Stomach smooth muscle (tissue), 2 donors: Measurements from ENCODE around the gene MFAP3.
"Not testable (repeated sequence)": the region's sequence is repeated elsewhere in the genome, so short reads cannot be mapped to it uniquely, and the experiment has no call there.

ENCODE experiments used
- H3K27ac ChIP-seq: one replicate; pipeline ENCODE4 v1.7.0; 2013; ENCODE audit warnings: mild to moderate bottlenecking, low read length, inconsistent platforms
- H3K27me3 ChIP-seq, 2 donors: one replicate each; pipeline ENCODE4 v1.7.0; 2013; ENCODE audit warnings: low read length in 2 of 2; ENCODE audit not compliant: insufficient read depth in 2 of 2, control insufficient read depth in 1 of 2
- H3K36me3 ChIP-seq, 2 donors: one replicate each; pipeline ENCODE4 v1.7.0; 2013; ENCODE audit warnings: low read length in 2 of 2; ENCODE audit not compliant: control insufficient read depth in 2 of 2, insufficient read depth in 2 of 2
- H3K4me1 ChIP-seq: one replicate; pipeline ENCODE4 v1.7.0; 2013; ENCODE audit warnings: low read length; ENCODE audit not compliant: control insufficient read depth, insufficient read depth
- H3K4me3 ChIP-seq, 2 donors: one replicate each; pipeline ENCODE4 v1.7.0; 2013; ENCODE audit warnings: low read length in 2 of 2
- H3K9ac ChIP-seq, 2 donors: one replicate each; pipeline ENCODE4 v1.7.0; 2013; ENCODE audit warnings: low read length in 2 of 2, mild to moderate bottlenecking in 1 of 2
- H3K9me3 ChIP-seq, 2 donors: one replicate each; pipeline ENCODE4 v1.7.0; 2013; ENCODE audit warnings: low read length in 2 of 2; ENCODE audit not compliant: control insufficient read depth in 2 of 2
- donor health status: healthy.
- donor health status: Pancreatic carcinoma.

MFAP3 gene

DNA sequence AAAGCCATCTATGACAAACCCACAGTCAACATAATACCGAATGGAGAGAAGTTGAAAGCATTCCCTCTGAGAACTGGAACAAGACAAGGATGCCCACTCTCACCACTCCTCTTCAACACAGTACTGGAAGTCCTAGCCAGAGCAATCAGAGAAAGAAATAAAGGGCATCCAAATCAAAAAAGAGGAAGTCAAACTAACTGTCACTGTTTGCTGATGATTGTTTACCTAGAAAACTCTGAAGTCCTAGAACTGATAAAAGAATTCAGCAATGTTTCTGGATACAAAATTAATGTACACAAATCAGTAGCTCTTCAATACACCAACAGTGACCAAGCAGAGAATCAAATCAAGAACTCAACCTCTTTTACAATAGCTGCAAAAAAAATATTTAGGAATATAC, 19.8 kb upstream of the MFAP3 start:
- H3K27ac ChIP-seq, H3K4me1 ChIP-seq, H3K9me3 ChIP-seq, H3K4me3 ChIP-seq, H3K9ac ChIP-seq, H3K27me3 ChIP-seq, H3K36me3 ChIP-seq: not testable (repeated sequence)

DNA sequence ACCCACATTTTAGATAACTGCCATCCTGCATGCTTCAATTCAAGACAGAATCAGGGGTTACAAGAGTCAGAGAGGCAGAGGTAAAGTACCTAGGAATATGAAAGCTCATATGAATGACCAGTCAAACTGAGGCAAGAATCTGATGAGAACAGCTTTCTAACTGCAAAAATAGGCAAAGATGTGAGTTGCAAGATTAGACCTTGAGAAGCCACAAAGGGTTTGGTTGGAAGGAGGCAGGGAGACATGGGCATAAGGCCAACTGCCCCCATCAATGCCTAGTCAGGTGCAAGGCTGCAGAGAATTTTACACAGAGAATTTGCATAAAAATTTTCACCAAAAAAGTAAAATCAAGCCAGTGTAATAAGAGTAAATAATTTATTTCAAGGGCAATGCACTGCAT, 12.8 kb upstream of the MFAP3 start:
- Histone ChIP-seq H3K27me3 (no peaks in the 10 kb centered on the region), H3K9me3 (no peaks in the 10 kb centered on the region), H3K27ac (no peak overlapping the region), H3K36me3 (peaks cover 13% of the 10 kb centered on the region in 2 donors), H3K4me1 (no peaks in the 10 kb centered on the region), H3K4me3 (no peak overlapping the region), H3K9ac (no peak overlapping the region)

DNA sequence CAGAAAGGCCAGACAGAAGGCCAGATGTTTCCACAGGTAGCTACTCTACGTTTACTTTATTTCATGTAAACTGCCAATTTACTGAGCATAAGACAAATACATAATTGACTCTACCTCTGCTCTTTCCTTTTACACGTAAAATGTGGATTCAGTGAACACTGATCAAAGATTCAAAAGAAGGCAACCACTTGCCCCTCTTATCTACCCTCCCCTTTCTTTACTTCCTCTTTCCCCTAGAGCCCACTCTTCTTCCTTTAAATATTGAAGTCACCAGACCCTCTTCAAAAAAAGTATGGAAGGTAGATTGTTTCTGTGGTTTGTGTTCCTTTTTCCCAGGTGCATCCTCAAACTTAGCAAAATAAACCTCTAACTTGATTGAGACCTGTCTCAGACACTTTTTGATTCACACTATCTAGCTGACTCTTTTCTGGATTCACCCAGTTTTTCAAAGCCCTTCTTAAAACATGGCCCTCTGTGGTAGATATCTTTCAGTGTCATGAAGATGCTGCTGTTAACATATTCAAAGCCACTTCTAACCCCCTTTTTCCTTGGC, 6.8 kb upstream of the MFAP3 start:
- H3K4me1 ChIP-seq = no peaks in the 10 kb centered on the region
- no peaks in the 10 kb centered on the region for H3K27me3 ChIP-seq

DNA sequence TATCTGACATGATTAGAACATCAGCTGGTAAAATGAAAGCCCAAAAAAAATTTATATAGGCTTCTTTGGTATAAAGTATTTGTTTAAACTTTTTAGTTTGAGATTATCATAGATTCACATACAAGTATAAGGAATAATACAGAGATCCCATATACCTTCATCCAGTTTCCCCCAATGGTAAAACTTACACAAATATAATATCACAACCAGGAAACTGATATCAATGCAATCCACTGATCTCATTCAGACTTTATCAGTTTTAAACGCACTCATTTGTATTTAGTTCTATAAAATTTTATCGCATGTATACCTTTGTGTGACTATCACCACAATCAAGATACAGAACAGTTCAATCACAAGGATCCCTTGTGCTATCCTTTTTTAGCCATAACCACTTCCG, 3.8 kb upstream of the MFAP3 start:
- Histone ChIP-seq H3K27me3 (no peaks in the 10 kb centered on the region), H3K9ac (no peak overlapping the region), H3K27ac (no peak overlapping the region), H3K4me3 (no peak overlapping the region), H3K9me3 (no peaks in the 10 kb centered on the region), H3K36me3 (peaks cover 3 to 5% of the 10 kb centered on the region in 2 donors), H3K4me1 (peaks cover 4% of the 10 kb centered on the region)

More for the DNA sequence above, 6.8 kb upstream of the MFAP3 start:
- no peaks in the 10 kb centered on the region for H3K9me3 ChIP-seq
- peaks cover 7 to 15% of the 10 kb centered on the region in 2 donors for H3K36me3 ChIP-seq
- no peak overlapping the region for H3K4me3 ChIP-seq
- H3K27ac ChIP-seq = no peak overlapping the region
- no peak overlapping the region for H3K9ac ChIP-seq

DNA sequence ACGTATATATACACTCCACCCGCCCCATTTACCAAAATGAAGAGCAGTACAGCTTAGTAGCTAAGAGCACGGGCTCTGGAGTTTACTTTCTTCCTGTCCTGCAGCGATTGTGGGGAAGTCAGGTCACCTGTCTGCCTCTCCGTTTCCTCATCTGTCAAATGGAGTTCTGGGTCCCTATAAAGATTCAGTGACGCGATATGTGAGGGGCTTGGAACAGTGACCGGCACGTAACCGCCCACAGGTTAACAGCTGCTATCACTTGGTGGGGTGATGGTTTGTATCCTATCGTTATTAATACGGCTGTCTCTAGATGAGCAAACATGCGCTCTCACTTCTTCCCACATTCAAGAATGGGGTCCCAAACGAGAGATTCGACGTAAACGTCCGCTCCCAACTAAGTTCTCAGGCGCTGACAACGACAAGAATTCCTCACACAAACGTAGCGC, 483 bp upstream of the MFAP3 start:
- H3K4me1 ChIP-seq = peaks cover 4% of the 10 kb centered on the region
- peak overlapping the region; percentile 89 to 95 for H3K9ac ChIP-seq
- peak overlapping the region; percentile 95 to 97 for H3K4me3 ChIP-seq
- H3K9me3 ChIP-seq = no peaks in the 10 kb centered on the region
- H3K27ac ChIP-seq = peak overlapping the region; percentile 84
- no peaks in the 10 kb centered on the region for H3K27me3 ChIP-seq
- H3K36me3 ChIP-seq = no peaks in the 10 kb centered on the region

DNA sequence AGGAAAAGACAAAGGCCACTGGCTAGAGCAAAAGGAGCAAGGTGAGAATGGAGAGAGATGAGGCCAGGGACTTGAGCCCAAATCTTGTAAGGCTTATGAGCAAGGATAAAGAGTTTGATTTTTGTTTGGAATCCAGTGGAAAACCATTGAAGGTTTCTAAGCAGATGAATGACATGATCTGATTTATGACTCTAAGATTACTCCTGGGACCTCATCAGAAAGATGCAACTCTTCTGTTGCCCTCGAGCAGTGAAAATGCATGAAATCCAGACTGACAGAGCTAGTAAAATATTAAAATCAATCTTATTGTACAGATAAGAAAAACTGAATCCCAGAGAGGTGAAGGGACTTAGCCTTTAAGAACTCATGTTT, 677 bp downstream of the MFAP3 start:
- H3K9ac ChIP-seq = peak overlapping the region; percentile 89 to 95
- peak overlapping the region; percentile 84 for H3K27ac ChIP-seq
- no peaks in the 10 kb centered on the region for H3K36me3 ChIP-seq
- H3K27me3 ChIP-seq = no peaks in the 10 kb centered on the region
- peaks cover 4% of the 10 kb centered on the region for H3K4me1 ChIP-seq
- H3K9me3 ChIP-seq = no peaks in the 10 kb centered on the region
- peak overlapping the region; percentile 95 to 97 for H3K4me3 ChIP-seq

DNA sequence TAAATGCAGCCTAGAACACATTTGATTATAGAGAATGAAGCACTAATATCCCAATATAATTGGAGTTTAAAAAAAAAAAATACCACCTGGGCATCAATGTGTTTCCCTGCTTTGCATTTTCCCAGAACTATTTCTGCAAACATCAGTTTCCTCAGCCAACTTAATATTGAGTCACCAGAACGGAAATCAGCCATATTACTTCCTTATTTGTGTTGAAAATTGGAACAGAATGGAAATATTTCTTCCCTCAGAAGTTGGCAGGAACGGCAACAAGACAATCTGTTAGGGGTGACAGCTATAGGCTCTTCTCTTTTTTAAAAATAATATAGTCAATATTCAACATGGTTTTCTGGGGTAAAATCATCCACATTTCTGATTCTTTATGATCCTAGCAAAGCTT, 4.0 kb downstream of the MFAP3 start:
- H3K27ac ChIP-seq = no peak overlapping the region
- H3K9ac ChIP-seq = no peak overlapping the region
- H3K36me3 ChIP-seq = no peaks in the 10 kb centered on the region
- H3K4me3 ChIP-seq = no peak overlapping the region
- H3K9me3 ChIP-seq = no peaks in the 10 kb centered on the region
- H3K27me3 ChIP-seq = no peaks in the 10 kb centered on the region
- peaks cover 4% of the 10 kb centered on the region for H3K4me1 ChIP-seq

DNA sequence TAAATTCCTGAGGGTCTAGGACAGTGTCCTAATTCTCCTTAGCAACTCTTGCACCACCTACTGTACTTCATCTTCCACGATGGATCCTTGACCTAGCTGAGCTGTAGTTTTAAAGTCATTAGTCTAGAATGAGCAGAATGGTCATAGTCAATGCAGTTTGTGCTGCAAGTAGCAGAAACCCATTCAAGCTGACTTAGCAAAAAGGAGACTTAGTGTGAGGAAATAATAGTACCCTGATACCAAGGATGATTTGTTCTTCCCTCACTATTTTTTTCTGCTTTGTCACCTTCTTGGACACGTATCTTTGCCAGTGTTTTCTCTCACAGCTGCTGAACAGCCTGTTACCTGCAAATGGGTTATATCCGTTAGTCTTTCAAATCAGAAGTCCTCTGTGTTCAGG, 5.3 kb downstream of the MFAP3 start:
- Histone ChIP-seq H3K36me3 (no peaks in the 10 kb centered on the region), H3K27ac (no peak overlapping the region), H3K9me3 (no peaks in the 10 kb centered on the region), H3K27me3 (no peaks in the 10 kb centered on the region), H3K4me1 (peaks cover 4% of the 10 kb centered on the region), H3K9ac (no peak overlapping the region), H3K4me3 (no peak overlapping the region)

DNA sequence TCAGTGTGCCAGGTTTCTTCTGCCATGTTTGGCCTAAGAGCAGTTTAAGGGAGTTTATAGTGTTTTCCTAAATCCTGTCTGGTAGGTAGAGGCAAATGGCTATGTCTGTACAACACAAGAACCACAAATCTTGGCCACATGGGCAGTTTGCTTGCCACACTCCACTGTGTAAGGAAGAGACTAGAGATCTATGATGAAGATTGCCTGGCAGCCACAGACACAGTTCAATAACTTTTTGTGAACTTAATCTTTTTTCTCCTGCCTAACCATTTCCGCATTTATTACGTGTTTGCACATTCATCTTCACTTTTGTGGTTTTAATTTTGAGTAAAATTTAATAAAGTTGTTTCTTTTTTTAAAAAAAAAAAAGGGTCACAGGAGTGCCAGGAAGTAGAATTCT, 5.8 kb downstream of the MFAP3 start:
- no peaks in the 10 kb centered on the region for H3K27me3 ChIP-seq
- no peaks in the 10 kb centered on the region for H3K9me3 ChIP-seq
- no peak overlapping the region for H3K4me3 ChIP-seq
- no peaks in the 10 kb centered on the region for H3K4me1 ChIP-seq
- H3K27ac ChIP-seq = no peak overlapping the region
- H3K36me3 ChIP-seq = no peaks in the 10 kb centered on the region
- no peak overlapping the region for H3K9ac ChIP-seq

DNA sequence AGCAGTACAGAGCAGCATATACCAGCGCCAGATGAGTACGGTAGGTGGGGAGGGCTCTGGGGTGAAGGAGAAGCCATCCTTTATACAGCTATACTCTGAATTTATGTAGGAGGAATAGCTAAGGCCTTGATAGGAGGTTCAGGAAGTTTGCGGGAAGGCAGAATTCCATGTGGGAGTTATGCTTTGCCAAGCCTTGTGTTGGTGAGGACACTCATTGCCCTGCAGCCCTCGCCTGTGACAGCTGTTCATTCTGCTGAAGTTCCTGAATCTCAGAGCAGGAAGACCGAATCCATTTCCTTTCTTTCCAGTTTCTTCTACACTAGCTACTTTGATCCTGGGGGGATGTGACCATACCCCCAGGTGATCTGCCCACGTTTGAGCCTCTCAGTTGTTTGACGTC, 7.7 kb downstream of the MFAP3 start:
- no peaks in the 10 kb centered on the region for H3K36me3 ChIP-seq
- no peaks in the 10 kb centered on the region for H3K27me3 ChIP-seq
- no peaks in the 10 kb centered on the region for H3K9me3 ChIP-seq
- no peak overlapping the region for H3K4me3 ChIP-seq
- no peak overlapping the region for H3K27ac ChIP-seq
- no peak overlapping the region for H3K9ac ChIP-seq
- H3K4me1 ChIP-seq = no peaks in the 10 kb centered on the region

DNA sequence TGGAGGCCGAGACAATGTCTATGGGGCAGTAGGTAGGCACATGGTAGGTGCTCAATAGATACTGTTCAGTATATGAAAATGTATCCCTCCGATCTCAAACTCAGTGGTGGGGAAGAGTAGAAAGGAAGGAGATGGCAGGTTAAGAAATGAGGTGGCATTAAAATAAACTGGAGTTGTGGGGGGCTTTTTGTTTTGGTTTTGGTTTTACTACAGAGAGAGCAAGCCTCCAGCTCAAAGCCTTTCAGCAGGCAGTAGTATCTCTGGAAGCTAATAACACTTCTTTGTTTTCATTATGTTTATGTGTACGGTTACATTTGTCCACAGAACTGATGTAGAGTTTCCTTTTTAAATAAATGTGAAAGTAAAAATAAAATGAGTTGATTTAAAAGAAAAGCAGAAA, 8.6 kb downstream of the MFAP3 start:
- no peaks in the 10 kb centered on the region for H3K9me3 ChIP-seq
- no peak overlapping the region for H3K4me3 ChIP-seq
- no peaks in the 10 kb centered on the region for H3K4me1 ChIP-seq
- H3K36me3 ChIP-seq = no peaks in the 10 kb centered on the region
- H3K27ac ChIP-seq = no peak overlapping the region
- H3K9ac ChIP-seq = no peak overlapping the region
- no peaks in the 10 kb centered on the region for H3K27me3 ChIP-seq
